ENCODE data around the gene FAM89A.
"Not testable (repeated sequence)": the region's sequence is repeated elsewhere in the genome, so short reads cannot be mapped to it uniquely, and the experiment has no call there.

The FAM89A gene

GRCh38 chr1:230987448-230987847 is 52.6 kb downstream of the FAM89A start:
- no peak for DNase-seq (ENCODE audit: low spot score)

DNA sequence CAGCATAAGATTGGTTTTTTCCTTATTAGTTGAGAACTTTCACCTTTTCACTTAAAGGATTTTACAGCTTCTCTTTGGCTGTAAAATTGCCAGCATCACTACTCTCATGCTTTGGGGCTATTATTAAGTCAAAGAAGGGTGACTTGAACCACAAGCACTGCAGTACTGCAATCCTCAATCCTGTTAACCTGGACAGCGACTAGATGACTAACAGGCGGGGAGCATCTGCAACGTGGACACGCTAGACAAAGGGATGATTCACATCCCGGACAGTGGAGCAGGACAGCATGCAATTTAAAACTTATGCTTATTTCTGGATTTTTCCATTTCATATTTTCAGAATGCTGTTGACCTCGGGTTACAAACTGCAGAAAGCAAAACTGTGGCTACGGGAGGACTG is 53.1 kb downstream of the FAM89A start:
- DNase-seq (ENCODE audit: low spot score), result no peak

DNA sequence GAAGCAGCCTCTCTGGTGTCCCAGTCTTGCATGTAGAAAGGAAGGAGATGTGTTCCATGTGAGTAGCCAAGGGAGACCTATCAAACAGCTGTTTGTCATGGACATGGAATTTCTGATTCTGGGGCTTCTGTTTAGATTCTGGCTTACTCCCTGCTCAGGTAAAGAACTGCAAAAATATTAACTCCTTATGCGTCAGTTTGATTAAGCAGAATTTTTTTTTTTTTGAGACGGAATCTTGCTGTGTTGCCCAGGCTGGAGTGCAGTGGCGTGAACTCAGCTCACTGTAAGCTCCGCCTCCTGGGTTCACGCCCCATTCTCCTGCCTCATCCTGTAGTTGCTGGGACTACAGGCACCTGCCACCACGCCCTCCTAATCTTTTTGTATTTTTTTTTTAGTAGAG is 54.3 kb downstream of the FAM89A start:
- no peak for DNase-seq (ENCODE audit: low spot score)

- not testable (repeated sequence) for DNase-seq (ENCODE audit: low spot score)
Measured at GRCh38 chr1:230984622-230985515, 55.2 kb downstream of the FAM89A start.

DNA sequence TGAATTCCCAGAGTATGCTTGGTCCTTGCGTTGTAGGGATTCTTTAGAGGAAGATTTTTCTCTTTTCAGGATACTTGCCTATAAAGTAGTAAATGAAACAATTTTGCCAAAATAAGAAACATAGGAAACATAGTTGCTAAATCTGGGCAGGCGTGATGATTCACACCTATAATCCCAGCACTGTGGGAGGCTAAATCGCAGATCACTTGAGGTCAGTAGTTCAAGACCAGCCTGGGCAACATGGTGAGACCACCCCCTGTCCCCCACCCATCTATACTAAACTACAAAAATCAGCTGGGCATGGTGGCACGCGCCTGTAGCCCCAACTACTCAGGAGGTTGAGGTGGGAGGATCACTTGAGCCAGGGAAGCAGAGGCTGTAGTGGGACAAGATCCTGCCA is 56.2 kb downstream of the FAM89A start:
- DNase-seq (ENCODE audit: low spot score), result no peak

DNA sequence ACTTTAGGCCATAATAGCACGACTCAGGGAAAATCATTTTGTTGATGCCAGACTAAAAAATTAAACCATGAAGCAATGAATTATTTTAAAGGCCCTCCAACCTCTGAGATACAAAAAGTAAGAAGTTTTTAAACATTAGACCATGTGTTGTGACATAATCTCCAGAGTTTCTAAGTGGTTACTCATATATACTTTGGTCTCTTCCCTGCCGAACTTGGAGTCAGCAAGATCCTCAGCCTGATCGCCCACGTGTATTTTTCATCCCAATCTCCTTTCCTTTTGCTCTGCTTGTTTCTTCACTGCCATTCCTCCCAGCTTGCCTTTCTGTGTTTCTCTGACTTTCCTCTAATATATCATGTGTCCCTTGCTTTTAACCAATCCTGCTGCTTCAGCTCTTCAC is 57.4 kb downstream of the FAM89A start:
- DNase-seq (ENCODE audit: low spot score), result no peak

- peak; percentile 6 for DNase-seq (ENCODE audit: low spot score)
Measured at GRCh38 chr1:230979952-230980351, 60.1 kb downstream of the FAM89A start.

GRCh38 chr1:230979389-230979716 is 60.7 kb downstream of the FAM89A start:
- no peak for DNase-seq (ENCODE audit: low spot score)

DNA sequence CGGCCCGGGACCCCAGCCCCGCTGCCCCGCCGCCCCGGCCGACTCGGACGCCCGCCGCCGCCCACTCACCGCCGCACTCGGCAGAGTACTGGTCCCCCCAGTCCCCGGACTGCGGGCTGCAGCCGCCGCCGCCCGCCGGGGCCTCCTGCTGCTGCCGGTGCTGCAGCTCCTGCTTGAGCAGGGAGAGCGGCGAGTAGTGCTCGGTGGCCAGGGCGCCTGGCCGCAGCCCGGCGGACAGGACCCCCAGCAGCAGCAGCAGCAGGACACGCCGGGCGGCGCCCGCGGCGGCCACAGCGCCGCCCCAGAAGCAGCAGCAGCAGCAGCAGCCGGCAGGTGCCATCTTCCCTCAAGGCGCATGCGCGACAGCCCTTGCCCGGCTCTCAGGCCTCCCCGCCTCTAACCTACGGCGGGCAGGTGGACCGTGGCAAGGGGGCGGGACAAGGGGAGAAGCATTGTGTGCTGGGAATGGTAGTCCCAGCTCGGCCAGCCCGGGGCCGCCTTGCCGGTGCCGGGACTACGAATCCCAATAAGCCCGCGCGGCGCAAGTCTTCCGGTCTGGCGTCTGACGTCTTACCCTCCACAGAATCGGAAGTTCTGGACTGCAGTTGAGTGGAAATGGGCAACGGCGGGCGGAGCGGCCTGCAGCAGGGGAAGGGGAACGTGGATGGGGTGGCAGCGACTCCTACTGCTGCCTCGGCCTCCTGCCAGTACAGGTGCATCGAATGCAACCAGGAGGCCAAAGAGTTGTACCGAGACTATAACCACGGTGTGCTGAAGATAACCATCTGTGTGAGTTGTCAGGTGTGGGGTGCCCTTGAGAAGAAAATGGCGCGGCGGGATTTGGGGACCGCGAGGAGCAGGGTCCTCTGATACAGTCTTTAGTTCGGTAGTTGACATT is 61.3 kb downstream of the FAM89A start, which contains the start of the genes ARV1 and TTC13:
TSS of gene ARV1 (plus strand) at position 604 of the 898 bp plus-strand sequence. CDS start at position 616, 12 bp downstream.
TSS of gene TTC13 (minus strand) at position 371 of the 898 bp plus-strand sequence. CDS start at position 340, 31 bp downstream.
- DNase-seq (ENCODE audit: low spot score), result peak; percentile 99

GRCh38 chr1:230977761-230978490 is 62.1 kb downstream of the FAM89A start:
- peak; percentile 16 for DNase-seq (ENCODE audit: low spot score)

- peak; percentile 58 for DNase-seq (ENCODE audit: low spot score)
Measured at GRCh38 chr1:230976825-230977747, 63.0 kb downstream of the FAM89A start.

DNA sequence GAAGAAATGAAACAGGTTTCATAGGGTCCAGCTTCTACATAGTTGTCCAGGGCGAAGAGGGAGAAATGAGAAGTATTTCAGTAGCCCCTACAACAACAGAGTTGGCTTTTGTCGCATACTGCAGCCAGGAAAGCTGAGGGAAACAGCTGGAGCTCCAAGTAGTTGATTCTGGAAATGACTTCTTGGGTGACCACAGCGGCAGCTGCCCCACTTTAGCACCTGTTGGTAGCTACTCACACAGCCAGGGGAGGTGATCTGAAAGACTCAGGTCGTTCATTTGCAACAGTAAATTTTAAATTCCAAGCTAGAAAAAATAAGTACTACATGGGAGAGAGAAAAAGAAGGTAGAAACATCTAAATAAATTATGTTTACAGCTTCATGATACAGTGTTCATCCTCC is 63.7 kb downstream of the FAM89A start:
- DNase-seq (ENCODE audit: low spot score), result no peak

DNA sequence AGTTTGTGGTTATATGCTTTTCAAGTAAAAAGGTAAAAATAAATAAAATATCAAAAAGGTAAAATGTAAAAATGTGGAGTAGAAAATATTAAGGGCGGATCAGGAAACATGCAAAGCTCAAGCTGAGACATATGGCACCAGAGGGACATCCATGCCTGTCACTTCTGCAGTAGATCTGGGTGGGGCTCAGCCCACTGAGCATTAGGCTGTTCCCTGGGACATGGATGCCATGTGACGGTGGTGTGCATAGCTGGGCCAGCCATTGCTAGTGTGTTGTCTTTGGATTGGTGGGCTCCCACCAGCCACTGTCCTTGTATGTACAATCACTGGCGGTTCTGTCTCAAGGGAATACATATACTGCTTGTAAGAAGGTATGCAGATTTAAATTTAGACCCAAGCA is 64.4 kb downstream of the FAM89A start:
- no peak for DNase-seq (ENCODE audit: low spot score)

- peak; percentile 87 for DNase-seq (ENCODE audit: low spot score)
Measured at GRCh38 chr1:230972855-230973271, 67.2 kb downstream of the FAM89A start.

DNA sequence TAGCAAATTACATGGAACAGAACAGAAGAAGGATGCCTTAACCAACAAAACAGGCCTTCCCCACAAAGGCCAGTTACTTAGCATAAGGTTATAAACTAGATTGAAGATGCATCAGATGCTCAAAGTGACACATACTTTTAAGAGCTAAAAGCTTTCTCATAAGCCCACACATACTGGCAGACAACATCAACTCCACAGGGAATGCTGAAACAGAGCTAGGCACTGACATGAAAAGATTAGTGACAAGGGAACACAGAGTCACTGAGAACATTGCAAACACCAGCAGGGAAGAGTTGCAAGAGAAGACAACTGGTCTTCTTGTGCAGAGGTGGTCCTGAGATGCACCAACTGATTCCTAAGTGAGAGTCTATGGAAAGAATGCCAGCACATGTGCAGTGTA is 68.3 kb downstream of the FAM89A start:
- no peak for DNase-seq (ENCODE audit: low spot score)

GRCh38 chr1:230970432-230970831 is 69.6 kb downstream of the FAM89A start:
- DNase-seq (ENCODE audit: low spot score), result no peak

Data from activated CD4-positive, alpha-beta T cell treated with anti-CD3 and anti-CD28 coated beads, Interleukin-2, Interleukin-4, amounts not matched to agents 100 ng/mL and 50 ng/mL, durations not matched to agents 16 hours and 8 hours (primary cell).